Measurements from ENCODE around the gene ARSJ.
A peak's percentile ranks its signal among the peaks of the same experiment; 100 is the strongest.
"Not testable (repeated sequence)": the region's sequence is repeated elsewhere in the genome, so short reads cannot be mapped to it uniquely, and the experiment has no call there.

ARSJ gene

DNA sequence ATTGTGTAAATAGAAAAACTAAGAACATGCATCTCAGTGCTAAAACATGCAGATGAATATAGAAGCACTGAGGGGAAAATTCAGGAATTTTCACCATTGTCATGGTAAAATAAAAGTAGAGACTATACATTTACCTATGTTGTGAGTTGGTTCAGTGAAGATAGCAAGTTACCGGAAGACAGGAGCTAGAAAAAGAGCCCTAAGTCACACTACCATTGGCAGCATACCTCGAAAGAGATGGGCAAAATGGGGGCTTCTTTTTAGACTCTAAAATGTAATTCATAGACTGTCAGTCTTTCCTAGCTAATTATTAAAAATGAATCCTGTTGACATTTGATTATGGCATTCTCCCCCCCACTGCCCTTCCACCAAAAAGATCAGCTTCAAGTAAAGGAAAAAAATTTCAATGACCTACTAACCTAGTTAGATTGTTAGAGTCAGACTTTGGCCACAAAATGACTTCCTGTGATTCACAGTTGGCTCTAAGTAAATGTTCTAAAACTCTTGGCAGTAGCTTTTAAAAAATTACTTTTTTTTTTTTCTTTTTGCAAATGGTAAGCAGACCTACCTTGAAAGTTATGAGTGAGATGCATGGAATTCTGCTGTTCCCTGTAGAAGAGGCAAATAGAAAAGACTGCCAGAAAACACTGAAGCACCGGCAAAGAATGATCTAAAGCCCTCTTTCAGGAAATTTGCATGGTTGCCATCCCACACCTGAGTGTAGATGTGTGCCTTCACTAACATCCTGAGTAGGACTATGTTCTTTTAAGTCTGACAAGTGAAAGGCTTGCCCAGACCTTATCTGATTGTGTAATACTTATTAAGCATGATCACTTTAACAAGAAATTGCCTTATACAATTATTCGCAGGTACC is 26.4 kb upstream of the ARSJ start:
- Mint-ChIP-seq H3K4me3 (no peak overlapping the region), H3K27me3 (peaks cover 28% of the 10 kb centered on the region), H3K27ac (ENCODE audit: low read depth) (no peak overlapping the region), H3K4me1 (no peaks in the 10 kb centered on the region), H3K9me3 (no peaks in the 10 kb centered on the region), H3K36me3 (ENCODE audit: insufficient read depth) (peaks cover 4% of the 10 kb centered on the region)
- peak; percentile 34 for ATAC-seq (replicated peaks; ENCODE audit: extremely low read depth, poor library complexity, severe bottlenecking)
- no peak for DNase-seq (ENCODE audit: low spot score in 2 of 2)

DNA sequence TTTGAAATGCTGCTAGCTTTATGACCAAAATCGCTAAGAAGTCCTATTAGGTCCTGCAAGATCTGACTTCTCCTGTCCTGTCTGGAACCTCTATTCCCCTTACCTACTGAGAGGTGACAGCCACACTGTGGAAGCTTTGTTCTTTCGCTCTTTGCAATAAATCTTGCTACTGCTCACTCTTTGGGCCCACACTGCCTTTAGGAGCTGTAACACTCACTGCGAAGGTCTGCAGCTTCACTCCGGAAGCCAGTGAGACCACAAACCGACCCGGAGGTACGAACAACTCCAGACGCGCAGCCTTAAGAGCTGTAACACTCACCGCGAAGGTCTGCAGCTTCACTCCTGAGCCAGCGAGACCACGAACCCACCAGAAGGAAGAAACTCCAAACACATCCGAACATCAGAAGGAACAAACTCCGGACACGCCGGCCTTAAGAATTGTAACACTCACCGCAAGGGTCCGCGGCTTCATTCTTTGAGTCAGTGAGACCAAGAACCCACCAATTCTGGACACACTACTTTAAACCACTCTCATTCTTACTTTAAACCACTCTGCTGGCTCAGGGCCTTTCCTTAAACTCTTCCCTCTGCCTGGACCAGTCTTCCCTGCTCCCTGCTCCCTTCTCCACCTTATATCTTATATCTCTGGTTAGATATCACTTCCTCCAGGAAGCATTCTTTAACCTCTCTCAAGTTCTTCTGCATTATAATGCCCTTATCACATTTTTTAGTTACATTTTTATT is 25.2 kb upstream of the ARSJ start:
- H3K4me3 Mint-ChIP-seq, result peak overlapping the region; percentile 34
- peak overlapping the region; percentile 1 for H3K27ac Mint-ChIP-seq (ENCODE audit: low read depth)
- ATAC-seq (replicated peaks; ENCODE audit: extremely low read depth, poor library complexity, severe bottlenecking), result peak; percentile 40
- H3K9me3 Mint-ChIP-seq; H3K36me3 Mint-ChIP-seq (ENCODE audit: insufficient read depth); DNase-seq (ENCODE audit: low spot score in 2 of 2); H3K4me1 Mint-ChIP-seq: not testable (repeated sequence)
- H3K27me3 Mint-ChIP-seq, result peaks cover 17% of the 10 kb centered on the region

DNA sequence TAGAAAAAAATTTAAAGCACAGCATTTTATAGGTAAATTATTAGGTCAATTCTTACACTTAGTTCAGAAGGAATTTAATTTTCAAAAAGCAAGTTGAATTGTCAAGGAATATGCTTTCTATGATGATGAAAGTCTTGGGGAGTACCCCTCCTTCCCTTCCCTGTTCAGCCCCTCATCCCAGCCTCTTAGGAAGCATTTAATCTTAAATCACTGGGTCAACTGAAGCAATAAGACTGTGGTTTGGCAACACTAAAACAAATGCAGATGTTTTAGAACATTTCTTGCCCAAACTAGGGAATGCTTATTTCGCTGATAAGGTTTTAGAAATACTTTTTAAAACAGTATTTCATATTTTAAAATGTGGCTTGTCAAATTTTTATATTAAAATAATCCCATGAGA is 19.1 kb upstream of the ARSJ start:
- no peaks in the 10 kb centered on the region for H3K36me3 Mint-ChIP-seq (ENCODE audit: insufficient read depth)
- ATAC-seq (replicated peaks; ENCODE audit: extremely low read depth, poor library complexity, severe bottlenecking) (no peak), DNase-seq (ENCODE audit: low spot score in 2 of 2) (no peak)
- H3K27ac Mint-ChIP-seq (ENCODE audit: low read depth), result no peak overlapping the region
- no peak overlapping the region for H3K4me3 Mint-ChIP-seq
- H3K27me3 Mint-ChIP-seq, result peaks cover 9% of the 10 kb centered on the region
- H3K9me3 Mint-ChIP-seq, result no peaks in the 10 kb centered on the region
- no peaks in the 10 kb centered on the region for H3K4me1 Mint-ChIP-seq

DNA sequence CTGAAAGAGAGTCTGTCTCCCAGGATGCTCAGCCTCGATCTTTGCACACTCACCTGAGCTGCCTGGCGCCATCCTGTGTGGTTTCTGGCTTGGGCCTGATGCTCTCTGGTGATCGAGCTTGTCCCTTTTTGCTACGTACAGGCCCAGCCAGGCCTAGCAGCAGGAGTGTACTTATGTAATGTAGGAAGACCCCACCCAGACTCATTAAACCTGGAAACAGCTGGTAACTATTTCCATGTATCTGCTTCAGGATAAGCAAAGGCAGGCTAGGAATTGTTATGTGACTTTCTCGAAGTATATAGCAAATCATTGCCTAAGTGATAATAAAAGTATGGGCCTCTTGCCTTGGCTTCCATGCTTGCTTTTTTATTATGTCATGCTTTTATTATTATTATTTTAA is 18.6 kb upstream of the ARSJ start:
- Mint-ChIP-seq H3K27me3 (peaks cover 9% of the 10 kb centered on the region), H3K4me1 (no peaks in the 10 kb centered on the region), H3K27ac (ENCODE audit: low read depth) (no peak overlapping the region), H3K36me3 (ENCODE audit: insufficient read depth) (no peaks in the 10 kb centered on the region), H3K4me3 (no peak overlapping the region), H3K9me3 (no peaks in the 10 kb centered on the region)
- ATAC-seq (replicated peaks; ENCODE audit: extremely low read depth, poor library complexity, severe bottlenecking), result no peak
- DNase-seq (ENCODE audit: low spot score in 2 of 2), result no peak

DNA sequence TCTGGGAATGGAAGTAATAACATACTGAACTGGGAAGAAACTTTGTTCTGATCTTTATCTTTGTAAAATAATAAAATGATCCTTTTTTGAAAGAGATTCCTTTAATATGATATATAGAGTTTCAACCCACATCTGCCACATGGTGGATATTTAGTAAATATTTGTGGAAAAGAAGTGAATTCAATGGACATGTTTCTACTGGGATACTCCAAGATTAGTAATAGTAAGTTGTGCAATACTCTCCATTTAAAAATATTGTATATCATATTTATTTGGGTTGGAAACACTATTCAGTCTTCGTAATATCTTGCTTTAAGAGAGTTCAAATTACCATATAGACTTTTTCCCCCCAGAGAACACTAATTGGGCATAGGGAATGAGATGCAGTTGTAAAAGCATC is 17.8 kb upstream of the ARSJ start:
- ATAC-seq (replicated peaks; ENCODE audit: extremely low read depth, poor library complexity, severe bottlenecking), result no peak
- Mint-ChIP-seq H3K4me3 (no peak overlapping the region), H3K36me3 (ENCODE audit: insufficient read depth) (no peaks in the 10 kb centered on the region), H3K27me3 (peaks cover under 1% of the 10 kb centered on the region), H3K9me3 (no peaks in the 10 kb centered on the region), H3K27ac (ENCODE audit: low read depth) (no peak overlapping the region), H3K4me1 (no peaks in the 10 kb centered on the region)
- DNase-seq (ENCODE audit: low spot score in 2 of 2), result no peak

GRCh38 chr4:113996599-113997177 is 17.2 kb upstream of the ARSJ start:
- Mint-ChIP-seq H3K9me3 (no peaks in the 10 kb centered on the region), H3K27me3 (no peaks in the 10 kb centered on the region), H3K4me1 (no peaks in the 10 kb centered on the region), H3K36me3 (ENCODE audit: insufficient read depth) (no peaks in the 10 kb centered on the region), H3K27ac (ENCODE audit: low read depth) (no peak overlapping the region), H3K4me3 (no peak overlapping the region)
- DNase-seq (ENCODE audit: low spot score in 2 of 2), result no peak
- no peak for ATAC-seq (replicated peaks; ENCODE audit: extremely low read depth, poor library complexity, severe bottlenecking)

- no peak for ATAC-seq (replicated peaks; ENCODE audit: extremely low read depth, poor library complexity, severe bottlenecking)
- Mint-ChIP-seq H3K4me1 (no peaks in the 10 kb centered on the region), H3K9me3 (peaks cover 3% of the 10 kb centered on the region), H3K27me3 (peaks cover 5% of the 10 kb centered on the region), H3K4me3 (no peak overlapping the region), H3K27ac (ENCODE audit: low read depth) (no peak overlapping the region), H3K36me3 (ENCODE audit: insufficient read depth) (no peaks in the 10 kb centered on the region)
- DNase-seq (ENCODE audit: low spot score in 2 of 2), result no peak
These were observed 14.4 kb upstream of the ARSJ start for GRCh38 chr4:113993887-113994286.

DNA sequence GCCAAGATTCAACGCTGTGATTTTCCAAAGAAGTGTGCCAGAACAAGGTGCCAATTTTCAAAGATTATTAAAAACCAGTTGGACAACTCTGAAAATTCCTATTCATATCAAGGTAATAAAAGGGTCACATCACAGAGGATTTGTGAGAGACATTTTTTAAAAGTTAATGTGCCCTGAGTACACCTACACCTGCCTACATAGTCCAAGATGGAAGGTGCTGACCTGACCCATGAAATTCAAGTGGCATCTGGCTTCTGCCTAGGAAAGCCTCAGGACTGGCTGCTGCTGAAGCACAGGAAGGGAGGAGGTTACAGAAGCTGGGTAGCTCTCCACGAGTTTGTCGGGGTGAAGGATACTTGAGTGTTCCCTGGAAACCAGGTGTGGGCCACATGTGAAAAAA is 11.4 kb upstream of the ARSJ start:
- no peak for ATAC-seq (replicated peaks; ENCODE audit: extremely low read depth, poor library complexity, severe bottlenecking)
- H3K27ac Mint-ChIP-seq (ENCODE audit: low read depth), result no peak overlapping the region
- DNase-seq (ENCODE audit: low spot score in 2 of 2), result no peak

DNA sequence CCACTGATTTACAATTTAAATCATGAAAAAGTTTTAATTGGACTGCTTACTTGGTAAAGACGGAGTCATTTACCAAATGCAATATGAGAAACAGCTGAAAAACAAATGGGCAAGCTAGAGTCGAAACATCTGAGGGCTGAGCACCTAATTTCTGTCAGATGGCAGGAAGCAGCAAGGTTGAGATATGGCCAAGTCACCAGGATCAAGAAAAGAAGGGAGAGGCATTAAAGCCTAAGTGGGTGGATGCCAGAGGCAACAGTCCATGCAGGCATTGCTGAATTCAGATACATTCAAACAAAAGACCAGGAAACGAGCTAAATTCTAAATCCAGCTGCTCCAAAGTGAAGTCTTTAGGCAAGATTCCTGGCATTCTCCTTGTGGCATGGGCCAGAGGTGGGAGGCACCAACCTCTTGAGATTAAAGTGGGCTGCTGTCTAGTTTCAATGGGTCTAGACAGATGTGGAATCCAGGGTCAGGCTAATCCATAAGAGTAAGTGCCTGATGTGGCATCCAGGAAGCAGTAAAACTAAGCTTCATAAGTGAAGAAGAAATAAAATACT is 8.0 kb upstream of the ARSJ start:
- DNase-seq (ENCODE audit: low spot score in 2 of 2), result no peak
- Mint-ChIP-seq H3K27me3 (peaks cover 54% of the 10 kb centered on the region), H3K4me1 (no peaks in the 10 kb centered on the region), H3K36me3 (ENCODE audit: insufficient read depth) (no peaks in the 10 kb centered on the region), H3K9me3 (peaks cover 5% of the 10 kb centered on the region), H3K4me3 (no peak overlapping the region), H3K27ac (ENCODE audit: low read depth) (no peak overlapping the region)
- no peak for ATAC-seq (replicated peaks; ENCODE audit: extremely low read depth, poor library complexity, severe bottlenecking)

More for the DNA sequence above, 11.4 kb upstream of the ARSJ start:
- no peaks in the 10 kb centered on the region for H3K36me3 Mint-ChIP-seq (ENCODE audit: insufficient read depth)
- no peaks in the 10 kb centered on the region for H3K4me1 Mint-ChIP-seq
- H3K9me3 Mint-ChIP-seq, result peaks cover 5% of the 10 kb centered on the region
- H3K4me3 Mint-ChIP-seq, result no peak overlapping the region
- H3K27me3 Mint-ChIP-seq, result peaks cover 21% of the 10 kb centered on the region

GRCh38 chr4:113982181-113982580 is 2.7 kb upstream of the ARSJ start:
- no peaks in the 10 kb centered on the region for H3K36me3 Mint-ChIP-seq (ENCODE audit: insufficient read depth)
- ATAC-seq (replicated peaks; ENCODE audit: extremely low read depth, poor library complexity, severe bottlenecking), result no peak
- no peak overlapping the region for H3K27ac Mint-ChIP-seq (ENCODE audit: low read depth)
- H3K9me3 Mint-ChIP-seq, result no peaks in the 10 kb centered on the region
- H3K27me3 Mint-ChIP-seq, result peaks cover 83% of the 10 kb centered on the region
- DNase-seq (ENCODE audit: low spot score in 2 of 2), result no peak
- H3K4me3 Mint-ChIP-seq, result no peak overlapping the region
- peaks cover 11% of the 10 kb centered on the region for H3K4me1 Mint-ChIP-seq

DNA sequence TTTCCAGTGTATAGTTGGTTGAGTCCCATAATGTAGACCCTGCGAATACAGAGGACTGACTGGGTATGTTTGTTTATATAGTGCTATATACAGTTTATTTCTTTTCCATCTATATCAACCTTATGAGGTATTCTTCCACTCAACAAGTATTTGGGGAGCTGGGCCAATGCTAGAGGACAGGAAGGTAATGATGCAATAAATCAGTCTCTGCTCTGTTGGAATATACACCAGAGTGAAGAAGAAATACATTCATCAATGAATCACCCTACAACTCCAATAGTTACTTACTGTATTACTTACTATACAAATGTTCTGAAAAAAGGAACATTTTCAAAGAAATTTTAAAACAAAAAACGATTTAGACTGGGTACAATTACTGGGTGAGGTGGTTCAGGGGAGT is 2.1 kb upstream of the ARSJ start:
- Mint-ChIP-seq H3K4me3 (no peak overlapping the region), H3K4me1 (peaks cover 11% of the 10 kb centered on the region), H3K27me3 (peaks cover 80% of the 10 kb centered on the region), H3K9me3 (no peaks in the 10 kb centered on the region), H3K27ac (ENCODE audit: low read depth) (no peak overlapping the region), H3K36me3 (ENCODE audit: insufficient read depth) (no peaks in the 10 kb centered on the region)
- ATAC-seq (replicated peaks; ENCODE audit: extremely low read depth, poor library complexity, severe bottlenecking) (no peak), DNase-seq (ENCODE audit: low spot score in 2 of 2) (no peak)

- Mint-ChIP-seq H3K9me3 (no peaks in the 10 kb centered on the region), H3K4me1 (peaks cover 11% of the 10 kb centered on the region), H3K27ac (ENCODE audit: low read depth) (no peak overlapping the region), H3K36me3 (ENCODE audit: insufficient read depth) (no peaks in the 10 kb centered on the region), H3K27me3 (peaks cover 71% of the 10 kb centered on the region), H3K4me3 (peak overlapping the region; percentile 64)
- no peak for DNase-seq (ENCODE audit: low spot score in 2 of 2)
- ATAC-seq (replicated peaks; ENCODE audit: extremely low read depth, poor library complexity, severe bottlenecking), result no peak
These were observed 613 bp upstream of the ARSJ start for GRCh38 chr4:113979905-113980615.

Data from central memory CD8-positive, alpha-beta T cell (primary cell).